TTC549 (cell line): ENCODE results near the gene PIMREG.

Experiments used
- FAIRE-seq: peaks from 2 replicates; lab custom pipeline; 2012; peaks lifted over from hg19 to GRCh38; lab: Jason Lieb, UNC

PIMREG gene

DNA sequence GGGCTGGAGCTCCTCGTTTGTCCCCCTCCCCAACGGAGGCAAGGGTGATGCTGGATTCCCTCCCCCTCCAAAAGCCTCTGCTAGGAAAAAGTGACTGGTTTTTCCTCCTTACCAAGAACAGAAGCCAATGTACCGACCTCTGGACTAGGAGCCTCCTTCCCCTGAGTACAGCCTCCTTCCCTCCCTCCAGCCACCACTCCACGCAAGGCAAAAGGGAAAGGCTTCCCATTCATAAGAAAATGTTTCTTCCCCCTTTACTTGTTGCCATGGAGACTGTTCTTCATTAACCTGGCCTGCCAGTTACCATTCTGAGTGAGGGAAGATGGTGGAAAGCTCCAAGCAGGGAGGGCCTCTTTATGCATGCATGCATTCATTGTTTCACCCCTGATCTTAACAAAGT is 4.3 kb upstream of the PIMREG start:
- FAIRE-seq = no peak

DNA sequence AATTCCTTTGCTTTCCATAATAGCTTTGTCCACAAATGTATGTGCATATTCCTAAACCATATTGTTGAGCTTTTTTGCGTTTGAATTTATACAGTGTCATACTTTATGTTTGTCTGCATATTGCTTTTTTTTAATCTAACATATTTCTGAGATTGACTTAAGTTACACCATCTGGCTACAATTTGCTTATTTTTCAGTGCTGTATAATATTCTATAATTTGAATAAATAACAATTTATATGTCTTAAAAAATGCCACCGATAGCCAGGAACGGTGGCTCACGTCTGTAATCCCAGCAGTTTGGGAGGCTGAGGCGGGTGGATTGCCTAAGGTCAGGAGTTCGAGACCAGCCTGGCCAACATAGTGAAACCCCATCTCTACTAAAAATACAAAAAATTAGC is 1.5 kb upstream of the PIMREG start:
- no peak for FAIRE-seq

DNA sequence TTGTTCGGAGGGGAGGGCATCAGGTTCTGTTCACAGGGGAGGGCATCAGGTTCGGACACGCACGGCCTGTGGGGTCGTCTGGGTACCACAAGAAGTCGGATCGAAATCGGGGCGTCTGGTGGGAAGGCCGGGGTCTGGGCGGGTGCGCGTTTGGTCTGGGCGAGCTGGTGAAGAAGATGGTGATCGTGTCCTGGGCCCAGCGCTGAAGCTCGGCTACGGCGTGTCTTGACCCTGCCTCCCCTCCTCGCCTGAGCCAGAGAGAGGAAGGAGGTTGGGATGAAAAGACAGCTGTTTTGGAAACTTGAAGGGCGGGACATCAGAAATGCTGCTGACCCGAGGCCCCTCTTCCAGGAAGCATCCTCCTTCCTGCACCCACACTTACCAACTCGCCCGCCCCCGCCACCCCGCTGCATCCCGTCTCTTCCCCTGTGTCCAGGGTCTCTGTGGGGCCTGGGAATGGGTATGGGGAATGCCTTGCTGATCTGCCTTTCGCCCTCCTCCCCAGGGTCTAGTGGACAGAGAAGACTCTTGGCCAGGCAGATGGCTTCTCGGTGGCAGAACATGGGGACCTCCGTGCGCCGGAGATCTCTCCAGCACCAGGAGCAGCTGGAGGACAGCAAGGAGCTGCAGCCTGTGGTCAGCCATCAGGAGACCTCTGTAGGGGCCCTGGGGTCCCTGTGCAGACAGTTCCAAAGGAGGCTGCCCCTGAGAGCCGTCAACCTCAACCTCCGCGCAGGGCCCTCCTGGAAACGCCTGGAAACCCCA is 498 bp downstream of the PIMREG start:
- no peak for FAIRE-seq

DNA sequence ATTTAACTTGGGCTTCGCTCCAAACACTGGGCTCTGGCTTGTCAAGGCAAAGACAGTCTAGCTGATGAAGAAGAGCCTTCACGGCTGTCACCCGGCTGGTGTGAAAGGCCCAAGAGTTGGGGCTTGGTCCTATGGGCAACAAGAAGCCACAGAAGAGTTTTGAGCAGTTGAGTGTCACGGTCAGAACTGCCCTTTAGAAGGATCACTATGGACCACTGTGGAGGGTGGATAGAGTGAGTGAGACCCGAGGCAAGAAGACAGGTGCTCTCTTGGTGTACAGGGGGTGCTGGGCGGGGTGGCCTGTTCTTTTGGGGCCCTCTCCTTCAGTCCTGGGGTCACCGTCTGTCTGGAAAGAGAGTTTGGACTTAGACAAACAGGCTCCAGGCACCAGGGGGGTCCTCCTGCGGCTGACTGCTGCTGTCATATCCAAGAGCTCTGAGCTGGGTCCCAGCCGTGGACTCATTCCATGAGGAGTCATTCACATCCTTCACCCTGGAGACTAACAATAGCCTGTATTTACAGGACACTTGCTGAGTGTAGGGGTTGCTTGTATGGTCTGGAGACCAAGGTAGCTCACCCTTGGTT is 2.4 kb downstream of the PIMREG start:
- FAIRE-seq = no peak

DNA sequence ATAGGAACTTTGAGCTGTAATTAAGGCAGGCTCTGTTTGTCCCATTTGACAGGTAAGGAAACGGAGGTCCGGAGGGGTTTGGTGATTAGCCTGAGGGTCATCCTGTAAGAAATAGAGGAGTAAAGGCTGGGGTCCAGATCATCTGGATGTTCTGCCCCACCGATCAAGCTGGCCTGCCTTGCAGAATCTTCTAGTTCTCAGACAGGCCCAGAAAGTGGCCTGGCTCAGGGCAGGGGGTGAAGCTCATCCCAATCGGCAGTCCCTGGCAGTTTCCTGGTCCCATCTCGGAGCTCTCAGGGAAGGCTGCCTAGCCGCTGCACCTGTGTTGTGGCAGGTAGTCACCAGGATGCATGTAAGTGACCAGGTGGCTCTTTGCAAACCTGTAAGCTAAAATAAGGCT is 4.2 kb downstream of the PIMREG start:
- no peak for FAIRE-seq

DNA sequence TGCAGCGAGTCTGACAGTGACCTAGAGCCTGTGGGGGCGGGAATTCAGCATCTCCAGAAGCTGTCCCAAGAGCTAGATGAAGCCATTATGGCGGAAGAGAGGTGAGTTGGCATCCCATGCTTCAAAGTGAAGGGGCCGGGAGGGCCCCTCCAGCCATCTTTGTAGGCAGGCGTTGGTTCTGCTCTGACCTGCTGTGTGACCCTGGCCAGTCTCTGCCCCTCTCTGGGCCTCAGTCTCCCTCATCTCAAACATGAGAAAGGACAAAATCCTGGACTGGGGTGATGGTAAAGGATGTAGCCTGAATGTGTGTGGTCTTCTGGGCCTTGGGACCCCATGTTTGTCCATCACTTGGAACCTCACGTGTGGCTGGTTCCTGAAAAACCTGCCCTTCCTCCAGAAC is 5.1 kb downstream of the PIMREG start:
- FAIRE-seq = no peak

DNA sequence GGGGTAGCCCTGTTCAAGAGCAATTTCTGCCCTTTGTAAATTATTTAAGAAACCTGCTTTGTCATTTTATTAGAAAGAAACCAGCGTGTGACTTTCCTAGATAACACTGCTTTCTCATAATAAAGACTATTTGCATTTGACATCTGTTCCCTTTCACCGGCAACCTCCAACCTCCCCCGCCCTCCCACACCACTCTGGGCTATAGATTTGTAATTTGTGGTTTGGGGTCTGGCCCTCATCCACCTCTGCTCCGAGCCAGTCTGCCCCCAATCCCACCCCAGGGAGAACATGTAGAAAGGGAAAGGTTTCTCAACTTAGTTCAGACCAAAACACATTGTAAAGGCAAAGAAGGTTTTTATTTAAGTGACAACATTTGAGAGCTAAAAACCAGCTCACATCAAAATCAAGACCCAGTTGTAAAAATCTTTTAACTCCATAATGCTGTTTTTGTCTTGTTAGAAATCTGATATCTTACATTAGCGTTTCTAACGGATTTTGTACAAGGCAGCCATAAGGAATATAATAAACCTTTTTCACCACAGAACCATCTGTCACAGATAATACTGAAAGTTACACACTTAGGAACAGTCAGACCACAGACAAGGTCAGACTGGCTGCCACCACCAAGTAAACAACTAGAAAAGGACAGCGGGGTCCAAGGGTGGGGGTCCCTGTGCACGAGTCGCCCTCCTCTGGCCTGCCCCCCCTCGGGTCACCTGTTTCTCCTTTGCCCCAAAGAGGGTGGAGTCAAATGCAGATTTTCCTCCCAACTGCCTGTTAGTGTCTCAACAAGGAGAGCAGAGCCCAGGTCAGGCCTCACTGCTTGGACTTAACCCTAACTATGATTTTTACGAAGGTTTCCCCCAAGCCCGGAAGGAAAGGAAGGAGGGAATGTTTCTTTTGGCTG is 6.9 kb downstream of the PIMREG start:
- no peak for FAIRE-seq

DNA sequence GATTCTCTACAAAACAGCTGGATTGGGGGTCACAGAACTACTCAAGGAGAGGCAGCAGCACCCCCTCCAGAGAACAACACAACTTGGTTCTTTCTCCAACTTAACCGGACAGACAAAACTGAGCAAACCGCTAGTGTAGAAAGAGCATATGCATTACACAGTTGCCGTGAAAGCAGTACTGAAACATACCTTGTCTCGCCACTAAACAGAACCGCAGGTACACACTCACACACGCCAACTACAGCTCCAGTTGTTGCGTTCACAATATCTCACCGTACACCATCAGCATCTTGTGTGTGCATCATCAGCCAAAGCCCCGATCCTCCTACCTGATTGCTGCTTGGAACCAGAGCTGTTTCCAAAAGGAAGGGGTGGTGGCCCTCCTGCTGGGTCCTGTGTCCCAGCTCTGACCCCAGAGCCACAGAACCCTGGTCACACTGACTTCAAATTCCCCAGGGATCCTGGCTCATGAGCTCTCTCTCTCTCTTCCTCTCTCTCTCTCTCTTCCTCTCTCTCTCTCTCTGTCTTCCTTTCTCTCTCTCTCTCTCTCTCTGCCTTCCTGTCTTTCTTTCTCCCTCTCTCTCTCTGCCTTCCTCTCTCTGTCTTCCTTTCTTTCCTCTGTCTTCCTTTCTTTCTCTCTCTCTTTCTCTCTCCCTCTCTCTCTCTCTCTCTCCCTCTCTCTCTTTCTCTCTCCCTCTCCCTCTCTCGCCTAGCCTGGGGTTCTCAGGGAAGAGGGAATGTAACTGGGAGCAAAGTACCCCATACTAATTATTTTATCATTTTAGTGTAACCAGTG is 8.4 kb downstream of the PIMREG start:
- no peak for FAIRE-seq

DNA sequence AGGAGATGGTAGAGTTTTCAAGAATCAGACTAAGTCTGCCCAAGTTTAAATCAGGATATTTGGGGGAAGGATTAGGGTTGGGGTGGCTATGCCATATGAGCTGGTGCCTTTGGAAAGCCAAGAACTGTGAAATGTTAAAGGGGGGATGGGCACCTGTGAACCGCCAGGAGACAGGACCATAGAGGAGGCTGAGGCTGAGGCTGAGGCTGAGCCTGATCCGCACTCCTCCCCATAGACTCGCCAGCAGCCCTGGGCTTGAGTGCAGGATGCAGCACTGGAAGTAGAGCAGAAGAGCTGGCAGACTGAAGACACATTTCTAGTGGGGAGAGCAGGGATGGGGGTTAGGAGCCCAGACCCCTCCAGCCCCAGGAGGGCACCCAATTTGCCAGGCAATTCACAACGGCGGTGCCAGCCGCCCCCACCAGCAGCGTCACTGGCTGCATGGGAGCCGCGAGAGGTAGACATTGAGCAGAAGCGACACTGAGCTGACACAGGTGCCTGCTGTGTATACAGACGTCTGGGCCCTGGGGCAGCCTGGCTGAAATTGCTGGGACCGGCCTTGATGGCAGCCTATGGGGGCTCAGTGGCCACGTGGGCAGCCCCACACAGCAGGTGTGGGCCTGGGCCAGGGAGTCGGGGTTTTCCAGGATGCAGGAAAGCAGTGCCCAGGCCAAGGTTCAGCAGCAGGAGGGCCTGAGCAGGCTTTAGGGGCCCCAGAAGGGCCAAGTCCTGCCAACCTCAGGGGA is 9.2 kb downstream of the PIMREG start:
- no peak for FAIRE-seq

DNA sequence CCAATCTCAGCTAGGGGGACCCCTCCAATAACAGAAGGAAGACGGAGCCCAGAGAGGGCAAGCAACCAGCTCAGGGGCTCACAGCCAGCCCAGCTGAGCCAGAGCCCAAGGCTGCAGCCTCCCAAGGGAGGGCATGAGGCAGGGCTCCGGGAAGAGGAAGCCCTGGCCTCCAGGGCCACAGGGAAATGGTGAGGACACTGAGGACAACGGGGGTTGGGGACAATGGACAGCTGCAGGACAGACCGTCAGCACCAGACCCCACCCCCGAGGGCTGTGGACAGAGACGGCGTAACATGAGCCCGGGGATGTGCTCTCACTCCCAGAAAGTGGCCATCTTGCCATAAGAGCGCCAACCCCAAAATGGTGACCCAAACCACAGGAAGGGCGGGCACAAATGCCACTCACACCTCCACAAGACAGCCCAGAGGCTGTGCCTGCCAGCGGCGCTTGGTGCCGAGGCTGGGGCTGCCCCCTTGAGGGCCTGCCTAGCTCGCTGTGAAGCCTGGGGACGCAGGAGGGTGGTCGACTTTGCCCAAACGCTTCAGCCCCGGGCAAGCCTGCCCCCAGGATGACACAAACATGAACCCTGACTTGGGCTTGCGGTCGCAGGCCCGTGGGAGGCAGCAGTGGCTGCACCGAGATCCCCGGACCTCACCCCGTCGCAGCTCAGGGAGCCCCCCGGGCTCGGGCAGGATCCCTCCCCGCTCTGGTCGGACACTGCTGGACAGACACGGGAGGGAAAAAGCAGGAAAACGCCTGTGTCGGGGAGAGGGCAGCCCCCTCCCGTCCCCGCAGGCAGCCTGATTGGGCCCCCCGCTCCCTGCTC is 10.5 kb downstream of the PIMREG start:
- FAIRE-seq = no peak

DNA sequence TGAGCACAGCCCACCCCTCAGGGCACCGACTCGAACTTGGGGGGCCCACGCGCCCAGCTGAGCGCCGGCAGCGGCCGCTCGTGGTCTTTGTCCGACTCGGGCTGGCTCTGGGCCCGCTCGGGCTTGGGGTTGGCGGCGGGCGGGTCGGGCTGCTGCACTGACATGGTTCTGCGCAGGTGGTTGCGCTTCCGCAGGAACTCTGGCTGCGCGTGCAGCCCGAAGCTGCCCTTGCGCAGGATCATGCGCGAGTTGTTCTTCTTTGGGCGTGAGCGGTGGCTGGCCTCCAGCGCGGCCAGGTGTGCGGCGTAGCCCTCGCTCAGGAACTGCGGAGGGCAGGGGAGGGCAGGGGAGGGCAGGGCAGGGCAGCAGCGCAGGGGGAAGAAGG is 11.1 kb downstream of the PIMREG start:
- FAIRE-seq = no peak

DNA sequence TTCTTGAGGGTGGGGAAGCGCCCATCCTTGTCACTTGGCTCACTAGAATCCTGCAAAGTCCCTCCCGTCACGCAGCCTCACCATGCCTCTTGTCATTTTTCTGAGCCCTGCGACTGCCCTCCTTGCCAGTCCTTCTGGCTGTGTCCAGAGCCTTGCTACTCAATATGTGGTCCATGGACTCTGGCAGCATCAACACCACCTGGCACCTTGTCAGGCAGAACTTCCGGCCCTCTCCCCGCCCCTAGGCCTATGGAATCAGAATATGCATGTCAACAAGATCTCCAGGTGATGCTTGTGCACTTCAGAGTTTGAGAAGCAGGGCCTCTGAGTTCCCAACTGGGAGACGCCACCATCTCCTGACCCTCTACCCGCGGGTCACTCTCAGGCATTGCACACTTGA is 12.1 kb downstream of the PIMREG start:
- no peak for FAIRE-seq

DNA sequence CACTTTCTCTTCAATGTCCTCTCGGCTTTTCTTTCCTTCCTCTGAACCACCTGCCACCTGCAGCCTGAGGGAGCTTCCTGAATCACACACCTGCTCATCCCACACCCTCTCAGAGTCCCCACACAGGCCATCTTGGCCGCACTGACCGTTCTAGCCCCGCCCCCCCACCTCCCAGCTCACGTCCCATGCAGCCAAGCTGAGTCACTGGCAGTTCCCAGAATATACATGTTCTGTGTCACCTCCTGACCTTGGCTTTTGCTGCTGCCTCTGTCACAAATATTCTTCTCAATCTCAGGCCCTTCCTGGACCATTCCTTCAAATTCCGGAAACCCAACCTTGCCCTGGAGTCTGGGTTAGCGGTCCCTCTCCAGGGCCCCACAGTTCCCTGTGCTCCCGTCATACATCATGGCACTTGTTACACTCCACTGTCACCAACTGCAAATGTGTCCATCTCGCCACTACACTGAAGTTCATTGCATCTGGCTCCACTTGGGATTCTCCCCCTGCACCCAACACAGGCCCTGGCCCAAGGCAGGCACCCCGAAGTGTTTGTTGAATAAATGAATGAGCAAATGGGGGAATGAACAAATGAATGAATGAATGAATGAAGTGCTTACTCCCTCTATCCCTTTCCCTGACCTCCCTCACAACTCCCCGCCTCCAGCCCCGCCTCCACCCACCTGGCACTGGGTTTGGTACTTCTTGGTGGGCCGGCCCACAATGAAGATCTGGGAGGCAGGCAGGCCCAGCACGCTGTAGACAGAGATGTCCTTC is 12.8 kb downstream of the PIMREG start:
- FAIRE-seq = no peak

DNA sequence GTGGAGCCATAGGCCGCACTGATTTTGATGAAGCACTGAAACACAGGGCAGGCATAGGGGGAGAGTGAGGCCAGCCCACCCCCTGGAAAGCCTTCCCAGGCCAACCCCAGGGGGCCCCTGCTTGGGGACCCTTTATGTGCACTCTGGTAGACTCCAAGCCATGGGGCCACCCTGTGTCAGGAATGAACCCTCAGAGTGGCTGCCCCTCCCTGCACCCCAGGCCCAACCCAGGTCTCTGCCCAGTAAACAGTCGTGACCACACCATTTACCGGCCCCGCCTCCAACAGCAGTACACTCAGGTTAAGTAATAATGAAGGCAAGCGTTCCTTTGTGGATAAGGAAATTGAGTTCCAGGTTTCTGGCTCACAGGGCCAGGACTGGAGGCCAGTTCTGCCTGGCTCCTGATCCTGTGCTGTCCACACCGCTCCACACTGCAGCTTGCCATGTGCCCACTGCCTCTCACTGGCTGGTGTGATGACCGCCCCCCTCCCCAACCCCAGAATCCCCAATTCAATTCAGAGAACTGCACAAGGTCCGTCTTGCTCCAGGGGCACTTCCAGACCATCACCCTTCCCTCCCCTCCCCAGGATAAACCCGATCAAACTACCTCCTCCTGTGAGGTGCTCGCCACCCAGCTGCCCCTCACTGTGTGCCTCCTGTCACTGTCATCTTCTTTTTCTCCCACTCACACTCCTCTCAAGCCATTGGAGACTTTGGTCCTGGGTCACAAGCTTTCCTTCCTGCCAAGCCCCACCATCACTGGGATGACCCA is 13.6 kb downstream of the PIMREG start:
- FAIRE-seq = no peak

DNA sequence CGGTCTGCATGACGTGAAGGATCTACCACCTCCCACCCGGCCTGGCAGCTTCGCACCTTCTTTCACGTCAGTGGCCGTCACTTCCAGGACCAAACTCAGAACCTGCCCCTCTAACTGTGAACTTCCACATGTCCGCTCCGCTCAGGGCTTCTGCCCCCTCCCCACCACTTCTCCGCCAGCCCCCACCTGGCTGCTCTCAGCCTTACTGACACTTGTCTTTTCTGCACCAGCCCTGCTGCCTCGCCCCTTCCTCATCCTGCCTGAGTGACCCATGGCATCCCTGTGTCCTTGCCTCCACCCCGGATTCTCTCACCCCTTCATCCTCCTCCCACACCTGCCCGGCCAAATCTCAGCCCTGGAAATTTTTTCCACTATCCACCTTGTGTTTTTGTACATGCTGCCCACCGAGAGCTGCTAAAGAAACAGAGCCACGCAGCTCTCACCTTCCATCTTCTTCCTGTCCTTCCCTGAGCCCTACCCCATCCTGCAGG is 14.2 kb downstream of the PIMREG start:
- no peak for FAIRE-seq

DNA sequence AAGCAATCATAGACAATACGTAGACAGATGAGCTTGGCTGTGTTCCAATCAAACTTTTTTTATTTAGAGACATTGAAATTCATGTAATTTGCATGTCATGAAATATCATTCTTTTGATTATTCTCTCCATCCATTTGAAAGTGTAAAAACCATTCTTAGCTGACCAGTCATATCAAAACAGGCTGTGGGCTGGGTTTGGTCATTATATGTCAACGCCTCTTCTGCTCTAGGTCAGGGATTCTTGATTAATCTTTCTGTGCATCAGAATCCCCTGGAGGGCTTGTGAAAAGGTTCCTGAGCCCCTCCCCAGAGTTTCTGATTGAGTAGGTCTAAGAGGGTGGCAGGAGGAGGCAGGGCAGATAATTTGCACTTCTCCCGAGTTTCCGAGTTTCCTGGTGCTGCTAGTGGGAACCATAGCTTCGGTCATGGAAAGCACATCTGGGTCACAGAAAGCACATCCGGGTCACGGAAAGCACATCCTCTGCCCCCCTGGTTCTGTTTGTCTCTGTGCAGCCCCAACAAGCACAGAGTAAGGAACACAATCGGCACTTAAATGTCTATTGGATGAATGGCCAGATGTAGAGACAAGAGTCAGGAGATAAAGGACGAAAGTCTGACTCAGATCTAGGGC is 16.4 kb downstream of the PIMREG start:
- no peak for FAIRE-seq

DNA sequence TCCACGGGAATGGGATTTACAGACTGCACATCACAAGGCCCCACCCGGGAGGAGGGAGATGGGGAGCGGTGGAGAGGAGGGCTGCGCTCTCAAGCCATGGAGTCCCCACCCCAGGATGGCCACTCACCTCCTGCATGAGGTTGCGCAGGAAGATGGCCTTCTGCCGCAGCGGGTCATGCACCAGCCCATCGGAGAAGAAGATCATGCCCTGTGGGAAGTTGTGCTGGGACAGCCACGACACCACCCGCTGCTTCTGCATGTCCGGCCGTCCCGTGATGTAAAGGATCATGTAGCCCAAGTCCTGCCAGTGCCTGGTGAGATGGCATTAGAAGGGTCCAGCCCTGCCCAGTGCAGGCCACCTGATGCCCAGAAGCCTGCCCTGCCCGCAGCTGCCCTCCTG is 17.0 kb downstream of the PIMREG start:
- no peak for FAIRE-seq

DNA sequence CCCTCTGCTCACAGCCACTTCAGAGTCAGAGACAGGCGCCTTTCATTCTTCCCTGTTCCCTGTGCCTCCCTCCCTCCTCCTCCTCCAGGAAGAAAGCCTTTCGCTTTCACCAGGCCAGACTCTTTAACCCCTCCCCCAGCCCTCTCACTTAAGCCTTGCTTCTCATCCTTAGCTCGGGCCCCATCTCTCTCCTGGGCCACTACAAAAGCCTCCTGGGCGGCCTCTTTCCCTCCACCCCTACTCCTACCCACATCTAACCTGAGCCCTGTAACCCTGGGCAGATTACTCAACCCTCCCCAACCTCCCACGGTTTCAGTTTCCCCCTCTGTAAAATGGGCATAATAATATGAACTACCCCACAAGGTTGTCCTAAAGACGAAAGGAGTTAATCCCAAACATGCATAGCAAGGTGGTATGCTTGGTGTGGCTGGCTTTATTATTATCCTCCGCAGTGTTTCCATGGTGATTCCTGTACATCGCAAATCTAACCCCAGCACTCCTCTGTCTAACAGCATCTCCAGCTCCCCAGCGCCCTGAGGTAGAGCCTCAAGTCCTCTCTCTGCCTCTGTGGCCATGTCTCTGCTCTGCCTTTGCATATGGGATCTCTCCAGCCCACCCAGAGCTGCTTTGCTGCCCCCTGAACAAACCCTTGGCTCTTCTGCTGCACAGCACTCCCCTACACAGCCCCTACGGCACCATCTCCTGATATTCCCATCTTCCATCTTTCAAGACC is 17.7 kb downstream of the PIMREG start:
- no peak for FAIRE-seq
